Activated CD8-positive, alpha-beta memory T cell treated with anti-CD3 and anti-CD28 coated beads for 1 hour (primary cell): Measurements from ENCODE around the gene HSBP1L1.

ENCODE experiments used
- DNase-seq, 2 donors: peaks; one replicate each; pipeline ENCODE4 v3.0.0-alpha.2; 2020; ENCODE audit warnings: low read depth in 1 of 2; ENCODE audit errors: extremely low read depth in 1 of 2

The HSBP1L1 gene

DNA sequence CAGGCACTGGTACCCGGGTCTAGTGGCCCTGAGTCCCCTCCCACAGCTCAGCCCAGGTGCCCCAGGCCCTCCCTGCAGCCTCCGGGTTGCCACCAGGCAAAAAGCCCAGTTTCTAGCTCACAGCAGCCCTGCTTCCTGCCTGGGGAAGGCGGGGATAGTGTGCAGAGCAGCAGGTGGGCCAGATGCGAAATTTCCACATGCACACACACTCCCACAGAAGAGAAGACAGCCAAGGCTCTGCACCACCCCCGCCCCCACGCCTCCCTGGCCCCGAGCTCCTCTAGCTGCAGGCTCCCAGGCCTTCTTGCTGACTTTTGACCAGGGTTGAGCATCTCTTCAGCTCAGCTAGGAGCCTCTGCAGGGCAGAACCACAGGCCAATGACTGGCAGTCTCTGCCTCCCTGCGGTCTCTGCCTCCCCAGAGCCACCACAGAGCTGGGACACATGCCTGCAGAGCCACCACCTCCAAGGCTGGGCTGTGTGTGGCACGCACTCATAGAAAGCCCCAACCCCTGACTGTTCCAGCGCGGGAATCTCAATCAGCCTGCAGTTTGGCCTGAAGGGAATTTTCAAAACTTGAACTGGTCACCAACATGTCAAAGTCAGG, 20.2 kb upstream of the HSBP1L1 start:
- DNase-seq: no peak

DNA sequence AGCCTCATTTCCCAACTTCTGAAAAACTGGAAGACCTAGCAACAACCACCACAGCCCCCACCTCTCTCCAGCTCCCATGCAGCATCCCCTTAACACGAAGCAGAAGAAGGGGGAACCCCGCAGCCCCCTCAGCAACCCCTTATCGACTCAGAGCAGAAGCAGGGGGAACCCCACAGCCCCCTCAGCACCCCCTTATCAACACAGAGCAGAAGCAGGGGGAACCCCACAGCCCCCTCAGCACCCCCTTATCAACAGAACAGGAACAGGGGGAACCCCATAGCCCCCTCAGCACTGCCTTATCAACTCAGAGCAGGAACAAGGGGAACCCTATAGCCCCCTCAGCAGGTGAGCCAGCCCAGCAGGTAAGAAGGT, 19.7 kb upstream of the HSBP1L1 start:
- DNase-seq: no peak

DNA sequence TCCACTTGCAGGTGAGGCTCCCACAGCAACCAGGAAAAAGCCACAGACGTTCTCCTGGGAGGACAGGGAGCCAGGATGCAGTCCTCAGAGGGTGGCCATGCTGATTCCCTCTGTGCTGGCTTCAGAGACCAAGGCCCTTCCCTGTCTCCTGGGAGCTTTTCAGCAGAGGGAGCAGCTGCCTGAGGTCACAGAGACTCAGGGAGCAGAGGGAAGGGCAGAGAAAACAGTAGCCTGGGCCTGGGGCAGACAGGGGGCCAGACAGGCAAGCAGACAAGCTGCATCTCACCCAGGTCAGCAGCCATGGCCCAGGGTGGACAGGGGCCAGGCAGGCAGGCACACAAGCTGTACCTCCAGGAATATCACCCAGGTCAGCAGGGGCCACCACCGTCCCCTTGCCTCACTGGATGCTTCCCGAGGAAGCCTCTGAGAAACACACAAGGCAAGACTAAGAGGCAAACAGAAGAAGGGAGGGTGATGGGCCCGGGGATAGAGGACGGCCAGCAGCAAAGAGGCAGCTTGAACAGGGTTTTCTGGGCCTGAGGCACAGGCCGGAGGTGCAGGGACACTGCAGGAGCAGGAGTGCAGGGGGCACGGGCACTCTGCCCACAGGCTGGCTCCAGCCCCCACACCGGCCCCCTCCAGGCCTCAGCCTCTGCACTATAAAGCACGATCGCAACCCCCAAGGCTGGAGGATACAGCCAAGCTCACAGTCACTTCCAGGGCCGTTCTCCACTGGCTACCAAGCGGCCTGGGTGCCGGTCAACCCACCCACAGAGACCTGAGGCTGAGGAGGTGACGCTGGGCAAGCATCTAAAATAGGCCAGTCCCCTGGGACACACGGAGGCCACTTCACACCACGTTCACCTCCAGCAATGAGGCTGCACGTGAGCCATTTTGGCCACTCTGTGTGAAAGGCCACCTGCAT, 19.1 kb upstream of the HSBP1L1 start:
- no peak for DNase-seq

DNA sequence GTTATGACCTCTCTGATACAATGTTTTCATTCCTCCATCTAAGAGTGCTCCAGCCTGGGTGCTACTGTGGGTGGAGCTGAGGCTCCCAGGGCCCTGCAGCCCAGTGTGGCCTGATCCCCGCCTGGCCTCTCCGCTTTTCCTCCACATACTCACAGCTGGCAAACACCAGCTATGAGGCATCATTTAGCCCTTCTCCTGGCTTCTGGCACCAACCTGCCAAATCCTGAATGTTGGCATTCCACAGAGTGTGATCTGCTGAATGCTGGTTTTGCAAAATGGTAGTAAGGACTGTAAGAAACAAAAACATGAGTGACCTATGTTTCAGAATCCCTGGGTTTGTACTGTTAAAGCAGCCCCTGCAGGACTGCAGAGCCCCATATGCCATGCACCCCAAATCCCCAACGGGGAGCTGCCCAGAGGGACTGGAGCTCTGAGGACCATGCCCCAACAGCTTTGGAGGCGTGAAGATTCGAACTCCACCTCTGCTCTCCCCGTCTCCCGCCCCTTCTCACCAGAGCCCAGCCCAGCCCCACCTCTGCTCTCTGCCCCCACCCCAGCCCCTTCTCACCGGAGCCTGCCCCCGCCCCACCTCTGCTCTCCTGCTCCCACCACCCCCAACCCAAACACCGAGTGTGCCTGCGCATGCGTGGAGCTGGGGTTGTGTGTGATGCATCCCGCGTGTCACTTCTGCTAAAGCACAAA, 17.2 kb upstream of the HSBP1L1 start:
- DNase-seq: no peak

DNA sequence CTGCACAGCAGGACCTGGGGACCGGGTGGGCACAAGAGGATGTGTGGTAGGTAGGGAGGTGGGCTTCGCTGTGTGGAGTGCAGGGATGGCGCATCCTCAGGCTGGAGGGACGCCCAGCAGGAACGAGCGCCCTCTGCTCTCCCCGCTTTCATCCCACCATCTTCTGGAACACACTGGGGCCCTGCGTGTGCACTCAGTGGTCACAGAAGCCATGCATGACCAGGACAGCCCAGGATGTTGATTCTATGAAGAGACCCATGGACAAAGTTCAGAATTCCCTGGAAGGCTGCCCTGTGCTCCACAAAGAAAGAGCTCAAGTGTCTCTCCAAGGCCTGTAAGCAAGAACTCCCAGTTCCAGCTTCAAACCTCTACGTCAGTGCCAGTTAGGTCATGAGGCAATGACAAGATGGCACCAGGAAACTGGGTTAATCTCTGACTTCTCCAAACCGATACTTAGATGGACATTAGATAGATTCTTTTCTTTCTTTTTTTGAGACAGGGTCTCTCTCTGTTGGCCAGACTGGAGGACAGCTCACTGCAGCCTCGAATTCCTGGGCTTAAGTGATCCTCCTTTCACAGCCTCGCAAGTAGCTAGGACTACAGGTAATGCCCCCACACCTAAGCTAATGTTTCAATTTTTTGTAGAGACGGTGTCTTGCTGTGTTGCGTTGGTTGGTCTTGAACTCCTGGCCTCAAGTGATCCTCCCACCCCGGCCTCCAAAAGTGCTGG, 16.4 kb upstream of the HSBP1L1 start:
- no peak for DNase-seq

DNA sequence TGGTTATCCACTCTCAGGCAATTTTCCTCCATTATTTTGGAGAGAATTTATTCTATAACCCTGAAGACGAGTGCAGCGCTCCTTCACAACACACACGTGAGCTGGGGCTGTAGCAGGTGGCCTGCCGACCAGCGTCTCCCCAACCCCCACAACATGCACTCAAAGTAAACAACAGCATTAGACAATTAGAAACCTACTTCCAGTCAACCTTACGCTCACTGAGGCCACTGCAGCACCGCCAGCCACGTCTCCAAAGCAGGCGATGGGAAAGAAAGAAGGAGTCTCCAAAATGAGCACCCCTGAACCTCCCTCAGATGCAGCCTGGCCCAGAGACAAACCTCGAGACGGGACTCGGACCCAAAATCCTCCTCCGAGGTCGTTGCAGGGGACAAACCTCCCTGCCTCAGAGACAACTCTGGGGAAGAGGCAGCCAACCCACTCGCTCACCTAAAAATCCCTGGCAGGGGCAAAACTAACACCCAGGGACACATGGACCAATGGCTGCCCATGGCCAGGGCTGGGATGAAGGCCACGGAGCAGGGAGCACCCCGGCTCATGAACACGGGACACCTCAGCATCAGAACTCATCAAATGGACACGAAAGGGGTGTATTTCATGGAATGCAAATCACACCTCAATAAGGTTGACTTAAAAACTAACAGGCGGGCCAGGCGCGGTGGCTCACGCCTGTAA, 15.6 kb upstream of the HSBP1L1 start:
- no peak for DNase-seq

DNA sequence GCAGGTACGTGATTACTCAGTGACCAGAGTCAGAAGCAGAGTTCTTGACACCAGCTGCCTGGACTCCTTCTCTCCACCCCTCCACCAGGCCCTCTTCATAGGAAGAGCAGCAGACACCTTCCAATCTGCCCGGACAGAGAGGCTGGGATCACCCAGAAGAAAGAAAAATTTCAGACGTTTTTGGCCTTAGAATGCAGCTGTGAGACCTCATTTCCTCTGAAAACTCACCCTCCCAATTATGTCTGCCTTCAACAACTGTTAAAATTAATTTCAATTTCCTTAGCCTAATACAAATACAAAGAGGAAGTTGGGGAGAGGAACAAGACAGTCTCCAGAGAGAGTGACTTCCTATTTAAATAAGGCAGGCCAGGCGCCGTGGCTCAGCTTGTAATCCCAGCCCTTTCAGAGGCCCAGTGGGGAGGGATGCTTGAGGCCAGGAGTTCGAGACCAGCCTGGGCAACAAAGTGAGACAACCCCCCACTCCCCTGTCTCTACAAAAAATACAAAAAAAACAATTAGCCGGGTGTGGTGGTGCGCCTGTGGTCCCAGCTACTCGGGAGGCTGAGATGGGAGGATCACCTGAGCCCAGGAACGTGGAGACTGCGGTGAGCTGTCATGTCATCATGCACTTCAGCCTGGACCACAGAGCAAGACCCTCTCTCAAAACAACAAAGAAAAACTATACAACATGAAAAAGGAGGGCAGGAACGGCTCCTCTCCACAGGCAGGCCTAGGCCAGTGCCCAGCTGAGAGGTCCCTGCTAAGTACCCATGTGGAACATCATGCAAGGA, 14.6 kb upstream of the HSBP1L1 start:
- no peak for DNase-seq

DNA sequence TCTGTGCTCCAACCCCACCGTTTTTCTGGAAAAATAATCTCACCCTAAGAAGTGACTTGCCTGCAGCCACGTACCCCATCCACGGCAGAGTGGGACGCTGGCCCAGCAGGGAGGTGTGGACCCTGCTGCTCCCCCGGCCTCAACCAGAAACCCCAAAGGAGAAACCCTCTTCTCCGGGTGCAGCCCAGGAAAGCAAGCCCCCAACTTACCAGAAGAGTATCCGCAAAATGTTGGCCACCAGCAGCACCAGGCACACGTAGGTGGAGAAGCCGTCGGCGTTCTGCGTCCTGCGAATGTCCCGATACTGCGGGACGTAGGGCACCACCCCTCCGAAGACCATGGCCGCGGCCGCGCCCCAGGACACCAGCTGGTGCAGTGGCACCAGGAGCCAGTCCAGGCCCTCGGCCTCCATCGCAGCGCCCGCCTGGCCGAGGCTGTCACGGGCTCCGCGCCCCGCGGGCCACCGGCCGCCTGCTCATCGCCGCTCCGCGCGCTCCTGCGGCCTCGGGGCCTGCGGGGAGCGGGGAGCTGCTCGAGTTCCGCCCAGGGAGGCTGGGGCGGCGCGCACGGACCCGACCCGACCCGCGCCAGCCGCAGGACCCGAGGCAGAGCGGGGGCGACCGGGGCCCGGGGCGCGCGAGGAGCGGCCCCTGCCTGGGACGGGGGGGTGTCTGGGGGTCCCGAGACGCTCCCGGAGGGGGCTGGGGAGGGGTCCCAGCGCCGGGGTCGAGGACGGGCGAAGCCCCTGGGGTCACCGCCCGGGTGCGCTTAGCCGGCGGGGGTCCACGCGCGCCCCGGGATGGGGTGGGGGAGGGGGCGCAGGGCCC, 13.7 kb upstream of the HSBP1L1 start:
- no peak for DNase-seq

DNA sequence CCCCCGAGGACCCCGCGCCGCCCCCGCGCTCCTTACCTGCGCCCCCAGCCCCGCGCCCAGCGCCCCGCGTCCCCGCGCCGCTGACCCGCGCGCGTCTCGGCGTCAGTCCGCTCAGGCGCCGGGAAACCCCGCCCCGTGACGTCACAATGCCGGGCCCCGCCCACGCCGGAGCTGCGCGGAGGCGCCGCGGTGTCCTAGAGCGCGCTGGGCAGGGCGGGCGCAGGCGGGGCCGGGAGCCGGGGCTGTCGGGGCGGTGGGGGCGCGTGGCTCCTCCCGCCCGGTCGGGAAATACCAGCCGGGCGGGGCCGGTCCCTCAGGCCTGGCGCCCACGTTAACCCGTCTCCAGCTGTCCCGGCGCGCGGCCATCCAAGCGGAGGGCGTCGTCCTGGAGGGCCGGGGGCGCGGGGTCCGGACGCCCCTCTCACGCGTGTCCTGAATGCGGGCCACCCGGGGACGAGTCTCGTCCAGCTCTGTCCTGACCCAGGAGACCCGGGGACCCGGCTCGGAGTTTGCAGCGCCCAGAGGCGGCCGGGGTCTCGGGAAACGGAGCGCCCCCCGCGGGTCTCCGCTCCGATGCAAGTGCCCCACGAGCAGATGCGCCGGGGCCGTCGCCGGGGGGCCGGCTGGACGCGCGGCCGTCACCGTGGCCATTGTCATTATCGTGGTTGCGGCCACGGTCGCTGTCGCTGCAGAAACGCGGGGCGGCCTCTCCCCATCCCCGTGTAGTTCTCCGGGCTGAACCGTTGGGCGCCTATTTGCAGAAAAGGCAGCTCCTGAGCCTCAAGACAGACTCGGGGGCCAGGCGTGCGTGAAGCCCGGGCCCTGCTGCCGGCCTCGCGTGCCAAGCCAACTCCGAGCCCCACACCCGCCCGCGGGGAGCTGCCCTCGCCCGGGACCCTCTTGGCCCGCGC, 12.6 kb upstream of the HSBP1L1 start, which contains the start of gene SLC66A2:
Gene SLC66A2, minus strand, starts transcription at position 109 of the 911 bp plus-strand sequence. CDS start 727 bp downstream, outside the sequence.
- DNase-seq: peak; percentile 80 to 96

DNA sequence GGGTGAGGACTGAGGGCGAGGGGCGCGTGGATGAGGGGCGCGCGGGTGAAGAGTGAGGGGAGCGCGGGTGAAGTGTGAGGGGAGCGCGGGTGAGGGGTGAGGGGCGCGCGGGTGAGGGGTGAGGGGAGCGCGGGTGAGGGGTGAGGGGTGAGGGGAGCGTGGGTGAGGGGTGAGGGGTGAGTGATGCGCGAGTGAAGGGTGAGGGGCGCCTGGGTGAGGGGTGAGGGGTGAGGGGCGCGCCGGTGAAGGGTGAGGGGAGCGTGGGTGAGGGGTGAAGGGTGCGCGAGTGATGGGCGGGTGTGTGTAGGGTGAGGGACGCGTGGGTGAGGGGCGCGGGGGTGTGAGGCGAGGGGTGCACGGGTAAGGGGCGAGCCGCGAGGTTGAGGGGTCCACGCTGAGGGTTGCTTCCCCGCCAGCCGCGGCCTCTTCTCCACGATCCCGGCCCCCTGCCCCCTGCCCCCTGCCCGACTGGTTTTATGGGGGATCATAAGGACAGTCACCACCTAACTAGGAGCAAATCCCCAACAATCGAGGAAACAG, 11.9 kb upstream of the HSBP1L1 start:
- no peak for DNase-seq

DNA sequence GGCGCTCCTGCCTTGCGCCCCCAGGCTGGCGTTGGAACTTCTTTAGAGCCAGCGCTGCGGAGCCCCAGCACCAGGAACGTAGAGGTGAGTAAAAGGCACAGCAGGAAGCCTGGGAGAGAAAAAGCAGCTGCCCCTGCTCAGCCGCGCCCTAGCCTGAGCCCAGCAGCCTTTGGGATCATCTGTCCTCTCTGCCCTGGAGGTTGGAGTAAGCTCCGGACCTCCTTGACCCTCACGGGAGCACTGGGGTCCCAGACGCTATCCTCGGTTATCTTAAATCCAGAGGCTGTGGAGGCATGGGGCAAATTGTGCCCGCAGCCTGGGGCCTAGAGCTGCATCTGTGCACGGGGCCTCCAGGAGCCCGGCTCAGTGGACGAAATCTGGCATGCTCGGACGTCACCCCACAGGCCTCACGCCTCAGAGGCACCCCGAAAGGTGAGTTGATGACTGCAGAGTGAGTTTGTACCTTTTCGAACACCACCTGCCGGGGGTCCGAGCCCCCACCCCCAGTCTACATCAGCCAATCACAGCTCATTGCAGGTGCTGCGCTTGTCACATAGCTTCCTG, 11.4 kb upstream of the HSBP1L1 start:
- DNase-seq: no peak

DNA sequence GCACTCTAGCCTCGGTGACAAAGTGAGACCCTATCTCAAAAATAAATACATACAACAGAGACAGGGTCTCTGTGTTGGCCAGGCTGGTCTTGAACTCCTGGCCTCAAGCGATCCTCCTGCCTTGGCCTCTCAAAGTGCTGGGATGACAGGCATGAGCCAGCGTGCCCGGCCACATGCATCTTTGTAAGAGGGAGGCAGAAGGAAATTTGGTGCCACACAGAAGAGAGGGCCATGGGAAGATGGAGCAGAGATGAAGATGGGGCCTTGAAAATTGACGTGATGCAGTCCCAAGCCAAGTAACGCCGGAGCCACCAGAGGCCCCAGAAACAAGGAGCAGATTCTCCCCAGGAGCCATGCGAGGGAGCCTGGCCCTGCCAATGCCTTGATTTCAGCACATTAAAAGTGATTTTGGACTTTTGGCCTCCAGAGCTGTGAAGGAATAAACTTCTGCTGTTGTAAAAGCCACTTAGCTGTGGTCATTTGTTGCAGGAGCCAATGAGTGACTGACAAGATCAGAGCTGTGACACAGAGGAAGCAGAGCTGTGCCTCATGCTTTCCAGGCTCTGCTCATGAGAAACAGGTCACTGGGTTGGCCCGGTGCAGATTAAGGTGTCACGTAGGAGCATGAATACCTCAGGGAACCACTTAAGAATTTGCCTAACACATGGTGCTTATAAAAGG, 10.3 kb upstream of the HSBP1L1 start:
- no peak for DNase-seq

DNA sequence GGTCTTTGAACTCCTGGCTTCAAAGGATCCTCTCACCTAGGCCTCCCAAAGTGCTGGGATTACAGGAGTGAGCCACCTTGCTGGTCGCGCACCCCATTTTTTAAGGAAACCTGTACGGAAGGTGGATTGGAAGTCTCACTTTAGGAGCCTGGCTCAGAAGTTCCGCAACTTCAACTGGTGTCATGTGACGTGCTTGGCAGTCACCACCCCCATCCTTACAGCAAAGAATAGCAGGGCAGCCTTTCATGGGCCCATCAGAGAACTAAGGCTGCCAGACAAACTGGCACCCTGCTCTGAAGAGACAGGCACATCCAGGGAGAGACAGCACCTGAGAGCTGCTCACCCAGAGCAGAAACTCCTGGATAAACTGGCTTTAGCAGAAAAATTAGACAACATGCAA, 9.7 kb upstream of the HSBP1L1 start:
- DNase-seq: no peak

DNA sequence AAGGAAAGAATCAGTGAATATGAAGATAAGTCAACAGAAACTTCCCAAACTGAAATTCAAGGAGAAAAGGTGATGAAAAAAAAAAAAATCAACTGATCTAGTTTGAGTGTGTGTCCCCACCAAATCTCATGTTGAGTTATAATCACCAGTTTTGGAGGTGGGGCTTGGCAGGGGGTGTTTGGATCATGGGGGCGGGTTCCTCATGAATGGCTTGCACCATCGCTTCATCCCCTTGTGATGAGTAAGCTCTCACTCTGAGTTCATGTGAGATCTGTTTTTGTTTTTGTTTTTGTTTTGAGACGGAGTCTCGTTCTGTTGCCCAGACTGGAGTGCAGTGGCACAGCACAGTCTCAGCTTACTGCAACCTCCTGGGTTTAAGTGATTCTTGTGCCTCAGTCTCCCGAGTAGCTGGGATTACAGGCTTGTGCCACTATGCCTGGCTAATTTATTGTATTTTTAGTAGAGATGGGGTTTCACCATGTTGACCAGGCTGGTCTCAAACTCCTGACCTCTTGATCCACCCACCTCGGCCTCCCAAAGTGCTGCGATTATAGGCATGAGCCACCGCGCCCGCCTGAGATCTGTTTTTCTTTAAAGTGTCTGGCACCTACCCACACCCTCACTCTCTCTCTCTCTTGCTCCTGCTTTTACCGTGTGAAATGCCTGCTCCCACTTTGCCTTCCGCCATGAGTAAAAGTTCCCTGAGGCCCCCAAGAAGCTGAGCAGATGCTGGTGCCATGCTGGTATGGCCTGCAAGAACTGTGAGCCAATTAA, 9.0 kb upstream of the HSBP1L1 start:
- no peak for DNase-seq

DNA sequence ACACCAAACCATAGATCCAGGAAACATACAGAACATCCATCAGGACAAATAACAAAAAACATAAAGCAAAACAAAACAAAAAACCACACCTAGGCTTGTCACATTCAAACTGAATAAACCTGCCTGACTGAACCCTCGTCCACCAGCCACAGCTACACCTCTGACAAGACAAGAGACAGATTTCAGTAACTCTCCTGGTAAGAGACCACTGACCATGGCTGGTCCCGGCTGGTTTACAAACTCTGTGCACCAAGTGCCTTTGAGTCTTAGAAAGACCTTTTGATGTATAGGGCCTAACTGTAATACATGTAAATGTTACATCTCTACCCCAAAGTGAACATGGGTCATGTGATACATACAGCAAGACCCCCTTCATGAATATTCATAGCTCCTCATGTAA, 8.2 kb upstream of the HSBP1L1 start:
- no peak for DNase-seq

DNA sequence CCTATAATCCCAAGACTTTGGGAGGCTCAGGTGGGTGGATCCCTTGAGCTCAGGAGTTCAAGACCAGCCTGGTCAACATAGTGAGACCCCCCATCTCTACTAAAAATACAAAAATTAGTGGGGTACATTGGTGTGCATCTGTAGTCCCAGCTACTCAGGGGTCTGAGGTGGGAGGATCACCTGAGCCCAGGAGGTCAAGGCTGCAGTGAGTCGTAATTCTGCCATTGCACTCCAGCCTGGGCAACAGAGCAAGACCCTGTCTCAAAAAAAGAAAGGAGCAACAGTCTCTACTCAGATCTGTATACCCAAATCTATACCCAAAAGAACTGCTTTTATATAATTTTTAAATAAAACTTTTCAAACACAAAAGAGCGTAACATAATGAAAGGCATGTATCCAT, 5.5 kb upstream of the HSBP1L1 start:
- no peak for DNase-seq
